22Rv1 (cell line): ENCODE data around the gene NCAM2.

Source experiments
- CTCF ChIP-seq: fragments of 450-650 bp; IDR thresholded peaks from 2 replicates; pipeline ENCODE4 v1.5.1; 2017; ENCODE audit warnings: mild to moderate bottlenecking
- ZFX ChIP-seq: fragments of 450-650 bp; IDR thresholded peaks from 2 replicates; pipeline ENCODE4 v1.6.1; 2017; ENCODE audit warnings: antibody characterized with exemption, borderline replicate concordance

DNA sequence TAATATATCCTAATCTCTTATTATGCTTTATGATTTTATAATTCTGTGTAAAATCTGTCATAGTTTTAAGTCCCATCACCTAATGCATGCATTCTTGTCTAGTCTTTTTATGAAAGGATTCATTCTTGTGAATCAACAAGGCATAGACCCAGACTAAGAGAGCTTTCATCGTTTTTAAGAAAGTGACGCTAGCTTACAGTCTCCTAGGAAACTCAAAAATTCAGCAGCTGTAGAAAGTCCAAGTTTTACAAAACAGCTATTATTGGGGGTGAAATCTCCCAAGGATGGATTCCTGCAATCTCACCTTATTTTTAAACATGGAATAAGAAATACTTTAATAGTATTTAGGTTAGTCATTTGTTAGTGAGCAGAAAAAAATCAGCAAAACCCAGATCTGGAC is 104.7 kb downstream of the NCAM2 start:
- TF ChIP-seq CTCF: no peak
- TF ChIP-seq ZFX: no peak
